AG09319 (cell line): Measurements from ENCODE around the gene MCF2L2.

Experiments used
- DNase-seq: peaks from one replicate; pipeline ENCODE4 v3.0.0-alpha.2; 2010; ENCODE audit warnings: low read depth; ENCODE audit errors: extremely low read depth
- TF ChIP-seq, protein P1 (sequence below): IDR thresholded peaks from 2 replicates; pipeline ENCODE4 v1.5.1; 2011; ENCODE audit warnings: low read depth, mild to moderate bottlenecking, inconsistent platforms, low read length, moderate library complexity

The MCF2L2 gene

GRCh38 chr3:183213415-183214276, 214.8 kb downstream of the MCF2L2 start:
- no peak for DNase-seq
- TF ChIP-seq, protein P1, sequence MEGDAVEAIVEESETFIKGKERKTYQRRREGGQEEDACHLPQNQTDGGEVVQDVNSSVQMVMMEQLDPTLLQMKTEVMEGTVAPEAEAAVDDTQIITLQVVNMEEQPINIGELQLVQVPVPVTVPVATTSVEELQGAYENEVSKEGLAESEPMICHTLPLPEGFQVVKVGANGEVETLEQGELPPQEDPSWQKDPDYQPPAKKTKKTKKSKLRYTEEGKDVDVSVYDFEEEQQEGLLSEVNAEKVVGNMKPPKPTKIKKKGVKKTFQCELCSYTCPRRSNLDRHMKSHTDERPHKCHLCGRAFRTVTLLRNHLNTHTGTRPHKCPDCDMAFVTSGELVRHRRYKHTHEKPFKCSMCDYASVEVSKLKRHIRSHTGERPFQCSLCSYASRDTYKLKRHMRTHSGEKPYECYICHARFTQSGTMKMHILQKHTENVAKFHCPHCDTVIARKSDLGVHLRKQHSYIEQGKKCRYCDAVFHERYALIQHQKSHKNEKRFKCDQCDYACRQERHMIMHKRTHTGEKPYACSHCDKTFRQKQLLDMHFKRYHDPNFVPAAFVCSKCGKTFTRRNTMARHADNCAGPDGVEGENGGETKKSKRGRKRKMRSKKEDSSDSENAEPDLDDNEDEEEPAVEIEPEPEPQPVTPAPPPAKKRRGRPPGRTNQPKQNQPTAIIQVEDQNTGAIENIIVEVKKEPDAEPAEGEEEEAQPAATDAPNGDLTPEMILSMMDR, result no peak

- TF ChIP-seq, protein P1, result no peak
- no peak for DNase-seq
These were observed 215.9 kb downstream of the MCF2L2 start for GRCh38 chr3:183212565-183212964.

GRCh38 chr3:183212096-183212495, 216.3 kb downstream of the MCF2L2 start:
- TF ChIP-seq, protein P1, result no peak
- DNase-seq, result no peak

DNA sequence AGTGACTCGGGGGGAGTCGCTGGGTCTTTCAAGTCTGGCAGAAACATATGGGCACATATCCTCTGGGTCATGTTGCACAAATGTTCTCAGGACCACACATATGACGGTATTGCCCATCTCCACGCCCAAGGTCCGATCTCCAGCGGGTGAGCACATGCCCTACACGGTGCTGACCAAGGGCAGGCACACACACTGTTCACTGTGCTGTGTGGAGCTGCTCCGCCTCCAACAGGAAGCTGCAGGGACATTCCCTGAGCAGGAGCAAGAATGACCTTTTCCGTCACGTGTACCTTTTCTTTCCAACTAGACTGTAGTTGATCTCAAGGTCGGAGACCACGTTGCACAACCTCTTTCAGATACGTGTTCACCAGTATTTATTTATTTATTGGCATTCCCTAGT, 217.1 kb downstream of the MCF2L2 start:
- no peak for DNase-seq
- TF ChIP-seq, protein P1, result no peak

- TF ChIP-seq, protein P1, result no peak
- DNase-seq, result no peak
These were observed 217.5 kb downstream of the MCF2L2 start for GRCh38 chr3:183210862-183211341.

GRCh38 chr3:183210341-183210740, 218.1 kb downstream of the MCF2L2 start:
- DNase-seq, result no peak
- TF ChIP-seq, protein P1, result no peak

GRCh38 chr3:183208800-183209199, 219.6 kb downstream of the MCF2L2 start:
- no peak for DNase-seq
- TF ChIP-seq, protein P1, result no peak
